HepG2 (cell line): Measurements from ENCODE around the gene RABEP2. TPM values are rescaled to one million over a fixed set of nuclear protein-coding genes. Genes with fewer than 3 reads are reported as not detected.

ENCODE experiments used
- ARID4A ChIP-seq: sonication (generic); formaldehyde crosslinking; IDR thresholded peaks from 2 replicates; pipeline ENCODE4 v1.5.0; 2020; ENCODE audit warnings: mild to moderate bottlenecking, missing genetic modification reagents, borderline replicate concordance
- FOXA1 ChIP-seq, 2 experiments: fragments of 450-650 bp in 1 of 2; sonication (generic) in 1 of 2; formaldehyde crosslinking in 1 of 2; IDR thresholded peaks; 2 replicates each; pipeline versions ENCODE4 v1.4.0 to v1.6.1; 2016 to 2020; ENCODE audit warnings: missing genetic modification reagents in 1 of 2
- NCOA1 ChIP-seq: sonication (generic); formaldehyde crosslinking; IDR thresholded peaks from 2 replicates; pipeline ENCODE4 v1.9.0; 2021; ENCODE audit warnings: missing genetic modification reagents
- NFAT5 ChIP-seq: sonication (generic); formaldehyde crosslinking; IDR thresholded peaks from 2 replicates; pipeline ENCODE4 v1.4.0; 2020; ENCODE audit warnings: missing genetic modification reagents
- PHB2 ChIP-seq: fragments of 450-650 bp; IDR thresholded peaks from 2 replicates; pipeline ENCODE4 v1.6.1; 2018; ENCODE audit not compliant: partially characterized antibody
- SALL1 ChIP-seq: sonication (generic); formaldehyde crosslinking; IDR thresholded peaks from 2 replicates; pipeline ENCODE4 v1.8.0; 2022; ENCODE audit warnings: mild to moderate bottlenecking, missing genetic modification reagents
- TIGD3 ChIP-seq: sonication (generic); formaldehyde crosslinking; IDR thresholded peaks from 2 replicates; pipeline ENCODE4 v1.5.1; 2020; ENCODE audit warnings: mild to moderate bottlenecking, missing genetic modification reagents, borderline replicate concordance
- ZNF225 ChIP-seq: sonication (generic); formaldehyde crosslinking; IDR thresholded peaks from 2 replicates; pipeline ENCODE4 v1.4.0; 2020; ENCODE audit warnings: mild to moderate bottlenecking, missing genetic modification reagents
- ZNF782 ChIP-seq: sonication (generic); formaldehyde crosslinking; IDR thresholded peaks from 2 replicates; pipeline ENCODE4 v1.4.0; 2020; ENCODE audit warnings: missing genetic modification reagents, mild to moderate bottlenecking, borderline replicate concordance
- ZNF879 ChIP-seq: sonication (generic); formaldehyde crosslinking; IDR thresholded peaks from 2 replicates; pipeline ENCODE4 v1.8.1; 2023; ENCODE audit warnings: missing genetic modification reagents
- polyA plus RNA-seq, 8 experiments: library from polyadenylated mRNA; depleted of rRNA in 3 of 8; stranded (reverse) in 7 of 8; unstranded in 1 of 8; fragments of >200 nt; fragmentation: Illumina TruSeq in 4 of 8; extraction: Trizol in 4 of 8; gene quantifications; 2 replicates each; pipeline versions ENCODE4 v1.2.1 to v1.2.3, GENCODE V29; 2011 to 2016; ENCODE audit warnings: low read depth in 4 of 8, missing spikeins in 1 of 8, mixed read lengths in 1 of 8; ENCODE audit not compliant: insufficient read depth in 1 of 8
- total RNA-seq, 5 experiments: library from RNA; depleted of rRNA; stranded (reverse); fragments of >200 nt; fragmentation: Illumina TruSeq; extraction: Trizol; gene quantifications; 2 replicates each; pipeline ENCODE4 v1.2.3, GENCODE V29; 2016; ENCODE audit warnings: low read depth in 1 of 5
- TF ChIP-seq, protein P1 (sequence below): sonication (generic); formaldehyde crosslinking; IDR thresholded peaks from 2 replicates; pipeline ENCODE4 v1.4.0; 2020; ENCODE audit warnings: missing genetic modification reagents
- TF ChIP-seq, protein P2 (sequence below): sonication (generic); formaldehyde crosslinking; IDR thresholded peaks from 2 replicates; pipeline ENCODE4 v1.8.1; 2023; ENCODE audit warnings: mild to moderate bottlenecking, missing genetic modification reagents
- TF ChIP-seq, protein P3 (sequence below): sonication (generic); formaldehyde crosslinking; IDR thresholded peaks from 2 replicates; pipeline ENCODE4 v1.5.0; 2020; ENCODE audit warnings: missing genetic modification reagents

Gene RABEP2
- total and polyA plus RNA-seq, 2 of the 13 experiments (the other 11 are each of a cell fraction or from before 2014, with no cell fraction given): 10.8 to 18.4 TPM

DNA sequence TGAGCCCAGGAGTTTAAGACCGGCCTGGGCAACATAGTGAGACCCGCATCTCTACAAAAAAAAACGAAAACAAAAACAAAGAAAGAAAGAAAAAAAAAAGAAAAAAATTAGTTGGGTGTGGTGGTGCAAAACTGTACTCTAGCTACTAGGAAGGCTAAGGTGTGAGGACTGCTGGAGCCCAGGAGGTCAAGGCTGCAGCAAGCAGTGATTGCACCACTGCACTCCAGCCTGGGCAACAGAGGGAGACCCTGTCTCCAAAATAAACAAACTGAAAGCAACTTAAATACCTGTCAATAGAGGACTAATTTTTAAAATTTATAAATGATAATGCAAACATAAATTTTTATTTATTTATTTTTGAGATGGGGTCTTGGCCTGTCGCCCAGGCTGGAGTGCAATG is 29.4 kb downstream of the RABEP2 start (continued):
- TF ChIP-seq NFAT5 (CRISPR knock-in tag) (no peak), PHB2 (no peak), FOXA1 (IDR thresholded peaks at IDR 0.05) (no peak), FOXA1 (CRISPR knock-in tag; IDR thresholded peaks at IDR 0.05) (no peak), ARID4A (CRISPR knock-in tag) (peak; percentile 9; the same call in 1 of the 2 replicates), ZNF782 (no peak), SALL1 (CRISPR knock-in tag) (peak; percentile 86), NCOA1 (CRISPR knock-in tag) (no peak), ZNF879 (CRISPR knock-in tag) (no peak), ZNF225 (CRISPR knock-in tag) (no peak), TIGD3 (CRISPR knock-in tag) (no peak)
- TF ChIP-seq, protein P1, sequence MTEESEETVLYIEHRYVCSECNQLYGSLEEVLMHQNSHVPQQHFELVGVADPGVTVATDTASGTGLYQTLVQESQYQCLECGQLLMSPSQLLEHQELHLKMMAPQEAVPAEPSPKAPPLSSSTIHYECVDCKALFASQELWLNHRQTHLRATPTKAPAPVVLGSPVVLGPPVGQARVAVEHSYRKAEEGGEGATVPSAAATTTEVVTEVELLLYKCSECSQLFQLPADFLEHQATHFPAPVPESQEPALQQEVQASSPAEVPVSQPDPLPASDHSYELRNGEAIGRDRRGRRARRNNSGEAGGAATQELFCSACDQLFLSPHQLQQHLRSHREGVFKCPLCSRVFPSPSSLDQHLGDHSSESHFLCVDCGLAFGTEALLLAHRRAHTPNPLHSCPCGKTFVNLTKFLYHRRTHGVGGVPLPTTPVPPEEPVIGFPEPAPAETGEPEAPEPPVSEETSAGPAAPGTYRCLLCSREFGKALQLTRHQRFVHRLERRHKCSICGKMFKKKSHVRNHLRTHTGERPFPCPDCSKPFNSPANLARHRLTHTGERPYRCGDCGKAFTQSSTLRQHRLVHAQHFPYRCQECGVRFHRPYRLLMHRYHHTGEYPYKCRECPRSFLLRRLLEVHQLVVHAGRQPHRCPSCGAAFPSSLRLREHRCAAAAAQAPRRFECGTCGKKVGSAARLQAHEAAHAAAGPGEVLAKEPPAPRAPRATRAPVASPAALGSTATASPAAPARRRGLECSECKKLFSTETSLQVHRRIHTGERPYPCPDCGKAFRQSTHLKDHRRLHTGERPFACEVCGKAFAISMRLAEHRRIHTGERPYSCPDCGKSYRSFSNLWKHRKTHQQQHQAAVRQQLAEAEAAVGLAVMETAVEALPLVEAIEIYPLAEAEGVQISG (CRISPR knock-in tag): peak; percentile 57; the same call in 1 of the 2 replicates
- TF ChIP-seq, protein P2, sequence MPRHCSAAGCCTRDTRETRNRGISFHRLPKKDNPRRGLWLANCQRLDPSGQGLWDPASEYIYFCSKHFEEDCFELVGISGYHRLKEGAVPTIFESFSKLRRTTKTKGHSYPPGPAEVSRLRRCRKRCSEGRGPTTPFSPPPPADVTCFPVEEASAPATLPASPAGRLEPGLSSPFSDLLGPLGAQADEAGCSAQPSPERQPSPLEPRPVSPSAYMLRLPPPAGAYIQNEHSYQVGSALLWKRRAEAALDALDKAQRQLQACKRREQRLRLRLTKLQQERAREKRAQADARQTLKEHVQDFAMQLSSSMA (CRISPR knock-in tag): no peak
- TF ChIP-seq, protein P3, sequence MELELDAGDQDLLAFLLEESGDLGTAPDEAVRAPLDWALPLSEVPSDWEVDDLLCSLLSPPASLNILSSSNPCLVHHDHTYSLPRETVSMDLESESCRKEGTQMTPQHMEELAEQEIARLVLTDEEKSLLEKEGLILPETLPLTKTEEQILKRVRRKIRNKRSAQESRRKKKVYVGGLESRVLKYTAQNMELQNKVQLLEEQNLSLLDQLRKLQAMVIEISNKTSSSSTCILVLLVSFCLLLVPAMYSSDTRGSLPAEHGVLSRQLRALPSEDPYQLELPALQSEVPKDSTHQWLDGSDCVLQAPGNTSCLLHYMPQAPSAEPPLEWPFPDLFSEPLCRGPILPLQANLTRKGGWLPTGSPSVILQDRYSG: no peak
